Stimulated activated CD4-positive, alpha-beta T cell treated with anti-CD3 and anti-CD28 coated beads, Interleukin-4, amount 100 ng/mL, for 1 hour (primary cell): Measurements from ENCODE around the gene TUBA3D.
"Not testable (repeated sequence)": the region's sequence is repeated elsewhere in the genome, so short reads cannot be mapped to it uniquely, and the experiment has no call there.

Experiments used
- DNase-seq: peaks from one replicate; pipeline ENCODE4 v3.0.0-alpha.2; 2020

The TUBA3D gene

DNA sequence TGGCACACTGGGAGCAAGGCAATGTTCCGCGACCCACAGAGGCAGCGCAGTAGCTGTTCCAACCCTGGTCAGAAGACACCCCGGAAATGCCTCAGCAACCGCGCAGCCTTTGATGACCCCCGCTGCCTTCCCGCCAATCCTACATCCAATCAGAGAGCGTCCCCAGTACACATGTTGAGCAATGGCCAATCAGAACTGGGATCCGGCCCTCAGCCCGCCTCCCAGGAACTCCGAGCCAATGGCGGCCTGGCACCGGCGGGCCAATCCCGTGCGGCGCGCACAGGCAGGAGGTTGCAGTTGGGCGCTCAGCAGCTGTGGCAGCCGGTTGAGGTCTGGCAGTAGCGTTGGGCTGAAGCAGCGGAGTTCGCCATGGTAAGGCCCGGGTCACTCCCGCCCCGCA, at the start of gene TUBA3D:
Gene TUBA3D, plus strand, starts transcription at position 289 of the 400 bp plus-strand sequence. Its CDS starts 81 bp downstream, at position 370.
- DNase-seq: no peak

DNA sequence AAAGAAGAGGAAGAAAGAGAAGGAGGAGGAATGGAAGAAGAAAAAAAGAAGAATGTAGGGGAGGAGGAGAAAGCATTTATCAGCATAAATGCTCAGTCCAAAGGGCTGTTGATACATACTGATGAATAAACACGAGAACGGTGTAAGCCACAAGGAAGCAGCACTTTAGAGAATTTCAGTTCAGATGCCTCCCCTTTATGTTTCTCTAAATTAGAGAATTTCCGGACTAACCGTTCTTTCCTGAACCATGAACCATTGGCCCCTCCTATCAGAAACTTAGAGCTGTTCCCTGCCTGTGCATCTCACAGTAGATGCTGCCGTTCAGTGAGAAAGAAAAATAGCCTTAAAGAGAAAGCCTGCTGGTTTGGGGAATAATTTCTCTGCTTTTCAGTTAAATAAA, 49.2 kb upstream of the TUBA3D start:
- DNase-seq: no peak

DNA sequence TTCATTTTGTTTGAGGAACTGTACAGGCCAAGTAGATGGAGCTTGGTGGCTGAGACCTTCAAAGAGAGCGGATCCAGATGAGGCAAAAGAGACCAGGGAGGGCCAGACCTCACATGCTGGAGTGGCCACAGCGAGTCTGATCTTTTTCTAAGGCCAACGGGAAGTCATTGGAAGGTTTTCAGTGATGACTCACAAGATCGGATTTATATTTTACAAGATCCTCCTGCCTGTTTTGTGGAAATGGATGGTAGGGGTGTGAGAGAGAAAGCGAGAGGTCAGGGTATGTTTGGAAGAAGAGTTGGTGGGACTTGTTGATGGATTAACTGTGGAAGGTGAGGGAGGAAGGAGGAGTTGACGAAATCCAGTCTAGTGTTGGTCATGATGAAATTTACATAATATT, 44.6 kb upstream of the TUBA3D start:
- no peak for DNase-seq

DNA sequence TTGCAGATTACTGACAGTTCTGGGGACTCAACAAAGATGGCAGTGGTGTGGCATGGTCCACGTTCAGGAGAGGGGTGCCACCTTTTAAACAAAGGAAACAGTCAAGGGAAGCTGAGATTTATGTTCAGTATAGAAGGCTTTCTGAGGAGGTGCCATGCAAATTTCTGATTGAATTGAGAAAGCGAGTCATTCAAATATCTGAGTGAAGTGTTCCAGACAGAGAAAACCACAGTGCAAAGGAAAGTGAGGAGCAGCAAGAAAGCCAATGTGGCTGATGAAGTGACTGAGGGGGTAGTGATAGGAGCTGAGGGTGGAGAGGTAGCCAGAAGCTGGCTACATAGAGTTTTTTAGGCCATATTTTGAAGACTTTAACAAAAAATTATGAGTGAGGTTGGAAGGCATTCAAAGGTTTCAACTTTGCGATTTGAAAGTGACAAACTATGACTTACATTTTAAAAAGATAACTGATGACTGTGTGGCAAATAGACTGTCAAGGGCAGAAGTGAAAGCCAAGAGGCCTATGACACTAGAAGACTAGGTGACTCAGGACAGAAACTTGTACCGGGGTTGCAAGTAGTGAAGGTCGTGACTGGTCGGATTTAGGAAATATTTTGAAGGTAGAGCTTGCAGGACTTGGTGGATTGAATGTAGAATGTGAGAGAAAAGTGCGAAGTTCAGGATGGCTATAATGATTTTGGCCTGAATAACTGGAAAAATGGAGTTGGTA, 35.0 kb upstream of the TUBA3D start:
- not testable (repeated sequence) for DNase-seq

DNA sequence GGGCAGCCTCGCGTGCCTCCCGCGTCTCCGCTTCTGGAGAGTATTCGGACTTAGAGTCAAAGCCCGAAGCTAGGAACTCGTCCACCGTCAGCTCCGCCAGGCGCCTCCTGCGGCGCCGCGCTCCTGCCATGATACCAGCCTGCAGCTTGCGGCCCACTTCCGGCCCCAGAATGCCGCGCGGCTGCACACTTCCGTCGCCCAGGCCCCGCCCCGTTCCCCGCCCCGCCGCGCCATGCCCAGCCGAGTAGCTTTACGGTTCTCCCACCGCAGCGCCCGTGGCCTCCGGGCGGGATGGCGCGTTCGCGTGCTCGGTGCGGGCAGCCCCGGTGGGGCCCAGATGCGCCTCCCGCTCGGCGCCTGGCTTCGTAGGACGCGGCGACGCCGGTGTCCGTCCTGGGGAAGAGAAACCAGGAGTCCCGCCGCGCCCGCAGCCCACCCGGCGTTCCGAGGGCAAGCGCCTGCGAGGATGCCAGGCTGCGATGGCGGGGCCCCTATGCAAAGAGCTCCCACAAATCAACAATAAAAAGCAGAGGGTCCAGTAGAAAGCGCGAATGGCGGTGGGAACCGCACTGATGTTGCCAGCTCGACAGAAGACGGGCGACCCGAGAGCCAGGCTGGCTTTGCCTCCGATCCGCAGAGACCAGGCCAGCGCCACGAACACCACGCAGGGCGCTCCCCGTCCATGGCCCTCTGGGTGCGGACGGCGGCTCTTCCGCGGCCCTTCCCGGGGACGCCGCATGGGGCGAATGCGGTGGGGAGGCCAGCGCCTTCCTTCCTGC, 31.0 kb upstream of the TUBA3D start:
- DNase-seq: not testable (repeated sequence)

DNA sequence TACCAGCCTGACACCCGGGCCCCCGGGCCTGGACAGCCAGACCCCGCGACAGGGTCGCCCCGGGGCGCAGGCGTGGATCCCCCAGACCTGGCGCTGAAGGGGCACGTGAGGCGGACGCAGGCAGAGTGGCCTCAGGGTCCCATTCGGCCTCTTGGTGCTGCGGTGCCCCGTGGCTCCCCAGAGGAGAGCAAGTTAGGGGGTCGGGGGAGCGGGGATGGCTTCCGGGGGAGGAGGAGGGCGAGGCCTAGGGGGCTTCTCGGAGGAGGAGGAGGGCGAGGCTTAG, 30.5 kb upstream of the TUBA3D start:
- not testable (repeated sequence) for DNase-seq

DNA sequence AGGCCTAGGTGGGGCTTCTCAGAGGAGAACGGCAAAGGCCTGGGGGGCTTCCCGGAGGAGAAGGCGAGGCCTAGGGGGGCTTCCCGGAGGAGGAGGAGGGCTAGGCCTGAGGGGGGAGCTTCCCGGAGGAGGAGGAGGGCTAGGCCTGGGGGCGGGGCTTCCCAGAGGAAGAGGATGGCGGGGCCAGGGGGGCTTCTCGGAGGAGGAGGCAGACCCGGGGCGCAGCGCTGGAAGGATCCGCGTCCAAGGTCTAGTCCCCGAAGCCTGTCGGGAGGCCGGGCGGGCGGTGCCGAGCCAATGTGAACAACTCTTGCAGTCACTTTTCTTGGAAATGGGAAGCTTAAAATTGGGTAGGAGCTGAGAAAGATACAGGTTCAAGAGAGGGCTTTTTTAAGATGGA, 30.0 kb upstream of the TUBA3D start:
- DNase-seq: no peak

DNA sequence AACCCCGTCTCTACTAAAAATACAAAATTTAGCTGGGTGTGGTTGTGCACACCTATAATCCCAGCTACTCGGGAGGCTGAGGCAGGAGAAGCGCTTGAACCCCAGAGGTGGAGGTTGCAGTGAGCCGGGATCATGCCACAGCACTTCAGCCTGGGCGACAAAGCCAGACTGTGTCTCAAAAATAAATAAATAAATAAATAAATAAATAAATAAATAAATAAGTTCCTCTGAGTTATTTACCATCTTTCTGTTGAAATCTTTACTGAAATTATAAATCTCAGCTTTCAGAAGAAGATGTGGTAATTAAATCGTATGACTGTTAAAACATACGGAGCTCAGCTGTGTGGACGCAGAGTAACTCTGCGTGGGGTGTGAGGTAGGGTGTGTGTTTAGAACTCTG, 27.9 kb upstream of the TUBA3D start:
- not testable (repeated sequence) for DNase-seq

DNA sequence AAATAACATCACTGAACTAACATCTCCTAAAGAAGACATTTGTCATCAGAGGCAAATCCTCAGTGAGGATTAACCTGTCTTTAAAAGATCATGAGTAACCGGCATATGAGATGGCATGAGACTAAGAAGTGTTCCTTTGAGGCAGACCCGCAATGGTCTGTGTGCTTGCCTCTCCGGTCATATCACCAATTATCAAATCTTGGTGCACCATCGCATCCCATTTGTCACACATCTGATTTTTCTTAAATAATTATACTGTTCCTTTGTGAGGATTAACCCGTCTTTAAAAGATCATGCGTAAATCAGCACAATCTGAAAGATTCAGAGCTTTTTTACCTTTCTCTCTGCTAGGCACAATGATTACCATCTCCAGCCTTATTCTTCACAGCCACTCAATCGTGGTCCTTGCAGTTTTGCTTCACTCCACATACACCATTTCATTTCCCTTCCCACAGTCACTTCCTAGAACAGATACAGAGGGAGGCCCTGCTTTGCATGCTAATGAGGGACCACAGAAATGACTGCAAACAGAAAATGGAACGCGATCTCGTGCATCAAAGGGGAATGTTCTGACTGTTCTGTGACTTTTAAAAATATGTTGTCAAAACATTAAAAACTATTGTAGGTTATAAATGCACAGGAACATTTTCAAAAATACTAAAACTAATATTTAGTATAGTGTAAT, 24.5 kb upstream of the TUBA3D start:
- DNase-seq: not testable (repeated sequence)

DNA sequence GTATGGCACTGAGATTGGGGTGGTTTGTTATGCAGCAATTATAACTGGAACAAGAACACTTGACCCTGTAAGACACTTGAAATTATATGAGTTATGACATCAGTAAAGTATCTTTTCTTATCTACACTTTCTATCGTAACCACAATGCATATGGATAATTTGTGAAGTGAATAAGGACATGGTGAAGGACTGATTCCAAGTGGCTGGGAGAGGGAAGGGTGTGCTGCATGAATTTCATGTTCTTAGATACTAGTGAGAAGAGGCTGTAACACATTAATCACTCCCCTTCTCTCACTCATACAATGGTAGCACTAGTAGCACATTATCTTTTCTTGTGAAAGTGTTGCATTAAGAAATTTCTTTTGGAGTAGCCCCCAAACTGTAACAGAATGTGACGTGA, 21.0 kb upstream of the TUBA3D start:
- DNase-seq: not testable (repeated sequence)

DNA sequence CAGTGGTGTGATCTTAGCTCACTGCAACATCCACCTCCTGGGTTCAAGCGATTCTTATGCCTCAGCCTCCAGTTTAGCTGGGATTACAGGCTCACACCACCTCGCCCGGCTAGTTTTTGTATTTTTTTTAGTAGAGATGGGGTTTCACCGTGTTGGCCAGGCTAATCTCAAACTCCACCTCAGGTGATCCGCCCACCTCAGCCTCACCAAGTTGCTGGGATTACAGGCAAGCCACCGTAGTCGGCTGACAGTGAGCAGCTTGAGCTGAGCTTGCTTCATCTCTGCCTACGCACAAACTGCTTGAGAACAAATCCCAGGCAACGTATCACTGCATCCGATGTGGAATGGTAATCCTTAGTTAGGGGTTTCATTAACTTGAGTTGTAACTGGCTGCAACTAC, 8.2 kb upstream of the TUBA3D start:
- DNase-seq: not testable (repeated sequence)

DNA sequence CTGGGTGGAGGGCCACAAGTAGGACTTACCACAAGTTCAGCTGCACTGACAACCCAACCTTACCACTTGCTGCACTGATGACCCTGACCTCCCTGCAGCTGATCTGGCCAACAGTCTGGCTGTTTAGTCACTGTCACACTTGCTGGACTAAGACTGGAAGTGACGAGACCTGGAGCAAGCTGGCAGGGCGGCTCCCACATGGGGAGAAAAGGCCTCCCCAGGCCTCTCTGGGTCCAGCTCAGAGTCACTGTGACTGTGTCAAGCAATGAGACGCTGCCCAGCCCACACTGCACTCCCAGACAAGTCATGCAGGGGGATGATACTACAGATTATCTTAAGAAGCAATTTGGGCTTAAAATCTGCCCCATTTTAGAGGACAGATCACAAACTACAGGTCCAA, 5.0 kb upstream of the TUBA3D start:
- DNase-seq: not testable (repeated sequence)

DNA sequence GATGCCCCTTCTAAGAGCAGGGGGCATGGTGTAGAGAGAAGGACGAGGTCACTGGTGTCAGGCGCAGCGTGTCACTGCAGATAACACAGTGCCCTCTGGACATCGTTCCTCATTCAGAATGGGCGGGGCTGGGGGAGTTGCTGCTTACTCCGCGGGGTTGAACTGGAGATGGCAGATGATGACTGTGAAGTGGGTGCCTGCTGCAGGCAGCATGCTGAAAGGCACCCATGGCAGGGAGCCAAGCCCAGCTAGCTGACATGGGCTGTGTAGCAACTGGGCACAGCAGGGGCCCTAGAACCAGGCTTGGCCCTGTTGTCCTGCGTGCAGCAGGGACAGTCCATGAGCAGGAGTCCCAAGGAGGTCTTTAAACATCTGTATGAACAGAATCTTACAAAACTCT, 4.3 kb upstream of the TUBA3D start:
- not testable (repeated sequence) for DNase-seq

DNA sequence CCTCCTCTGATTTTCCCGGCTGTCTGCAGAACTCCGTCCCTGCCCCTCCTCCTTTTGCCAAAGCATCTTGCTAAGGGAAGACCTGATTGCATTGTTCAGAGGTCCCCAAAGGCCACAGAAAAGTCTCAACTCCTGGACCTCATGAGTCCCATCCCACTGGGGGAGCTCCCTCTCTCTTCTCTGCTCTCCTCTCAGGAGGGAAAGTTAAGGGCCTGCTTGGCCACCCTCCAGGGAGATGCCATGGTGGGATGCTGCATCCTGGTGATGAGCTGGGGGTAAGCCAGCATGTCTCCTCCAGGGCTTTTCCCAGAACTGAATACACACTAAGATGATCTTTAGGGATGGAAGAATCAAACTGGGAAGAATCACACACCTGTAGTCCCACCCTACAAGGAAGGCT, 2.7 kb upstream of the TUBA3D start:
- DNase-seq: not testable (repeated sequence)

DNA sequence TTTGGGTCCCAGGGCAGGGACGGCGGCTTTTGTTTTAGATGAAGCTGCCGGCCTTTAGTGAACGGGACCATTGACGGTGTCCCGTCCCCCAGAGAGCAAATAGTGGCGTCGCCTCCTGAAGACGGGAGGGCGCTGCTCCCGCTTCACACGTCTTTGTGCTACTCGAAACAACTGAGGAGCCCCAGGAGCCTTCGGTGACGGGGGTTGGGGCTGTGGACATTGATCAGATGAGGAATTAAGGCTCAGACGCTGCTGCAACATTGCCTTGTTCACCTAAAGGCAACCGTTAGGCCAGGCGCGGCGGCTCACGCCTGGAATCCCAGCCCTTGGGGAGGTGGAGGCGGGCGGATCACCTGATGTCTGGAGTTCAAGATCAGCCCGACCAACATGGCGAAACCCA, 444 bp downstream of the TUBA3D start:
- not testable (repeated sequence) for DNase-seq

DNA sequence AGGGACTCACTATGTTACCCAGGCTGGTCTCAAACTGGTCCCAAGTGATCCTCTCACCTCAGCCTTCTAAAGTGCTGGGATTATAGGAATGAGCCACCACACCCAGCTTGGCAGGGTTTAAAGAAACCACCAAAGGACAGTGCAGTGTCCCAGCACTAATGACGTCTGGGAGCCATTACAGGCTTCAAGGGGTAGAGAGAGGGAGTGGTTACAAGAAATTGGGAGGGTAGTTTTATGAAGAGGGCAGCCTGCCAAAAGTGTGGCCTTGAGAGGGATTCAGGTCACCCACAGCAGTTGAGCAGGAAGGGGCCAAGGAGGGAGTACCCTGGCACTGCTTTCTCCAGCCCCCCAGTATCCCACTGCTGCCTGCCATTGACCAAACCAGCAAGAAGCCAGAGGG, 1.3 kb downstream of the TUBA3D start:
- DNase-seq: not testable (repeated sequence)

DNA sequence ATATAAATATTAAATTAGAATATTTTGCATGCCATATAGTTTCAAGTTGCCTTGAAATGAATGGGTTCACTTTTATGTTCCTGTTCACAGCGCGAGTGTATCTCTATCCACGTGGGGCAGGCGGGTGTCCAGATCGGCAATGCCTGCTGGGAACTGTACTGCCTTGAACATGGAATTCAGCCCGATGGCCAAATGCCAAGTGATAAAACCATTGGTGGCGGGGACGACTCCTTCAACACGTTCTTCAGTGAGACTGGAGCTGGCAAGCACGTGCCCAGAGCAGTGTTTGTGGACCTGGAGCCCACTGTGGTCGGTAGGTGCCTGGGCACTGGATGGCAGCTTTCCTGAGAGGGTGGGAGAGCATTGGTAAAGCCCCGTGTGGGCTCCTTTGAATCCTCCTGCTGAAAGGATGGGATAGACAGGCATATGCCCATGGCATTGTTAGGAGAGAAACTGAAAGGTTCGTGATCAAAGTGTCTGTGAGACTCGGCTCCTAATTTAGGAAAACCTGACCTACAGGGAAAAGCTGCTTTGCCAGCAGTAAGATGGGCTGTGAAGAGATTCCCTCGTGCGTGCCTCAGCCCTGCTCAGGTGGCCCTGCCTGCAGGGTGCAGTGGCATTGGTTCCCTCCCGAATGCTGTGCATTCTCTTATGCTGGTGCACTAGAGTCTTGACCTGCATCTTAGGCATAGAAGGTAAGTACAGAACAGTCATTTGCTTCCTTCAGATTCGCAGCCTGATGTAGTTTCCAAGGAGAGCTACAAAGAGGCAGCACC, 2.3 kb downstream of the TUBA3D start:
- DNase-seq: not testable (repeated sequence)

DNA sequence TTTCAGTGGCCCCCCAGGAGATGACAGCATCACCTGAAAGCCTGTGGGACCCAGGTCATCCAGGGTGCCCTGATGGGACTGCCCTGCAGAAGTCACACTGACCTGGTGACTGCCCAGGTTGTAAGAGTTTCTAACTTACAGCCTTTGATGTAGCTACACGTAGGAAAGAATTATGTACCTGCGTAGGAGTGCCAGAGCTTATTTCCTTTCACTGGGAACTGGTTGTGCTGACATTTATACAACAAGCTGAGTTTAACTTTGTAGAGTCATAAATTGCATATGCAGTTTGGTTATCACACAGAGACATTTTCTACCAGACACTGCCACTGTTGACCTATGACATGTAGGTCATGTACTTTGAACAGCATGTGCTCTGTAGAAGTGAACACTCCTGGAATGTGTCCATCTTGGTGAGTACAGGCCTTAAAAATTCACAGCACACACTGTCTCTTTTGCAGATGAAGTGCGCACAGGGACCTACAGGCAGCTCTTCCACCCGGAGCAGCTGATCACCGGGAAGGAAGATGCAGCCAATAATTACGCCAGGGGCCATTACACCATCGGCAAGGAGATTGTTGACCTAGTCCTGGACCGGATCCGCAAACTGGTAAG, 3.0 kb downstream of the TUBA3D start:
- not testable (repeated sequence) for DNase-seq

DNA sequence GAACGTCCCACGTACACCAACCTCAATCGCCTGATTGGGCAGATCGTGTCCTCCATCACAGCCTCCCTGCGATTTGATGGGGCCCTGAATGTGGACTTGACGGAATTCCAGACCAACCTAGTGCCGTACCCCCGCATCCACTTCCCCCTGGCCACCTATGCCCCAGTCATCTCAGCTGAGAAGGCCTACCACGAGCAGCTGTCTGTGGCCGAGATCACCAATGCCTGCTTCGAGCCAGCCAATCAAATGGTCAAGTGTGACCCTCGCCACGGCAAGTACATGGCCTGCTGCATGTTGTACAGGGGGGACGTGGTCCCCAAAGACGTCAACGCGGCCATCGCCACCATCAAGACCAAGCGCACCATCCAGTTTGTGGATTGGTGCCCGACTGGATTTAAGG, 4.4 kb downstream of the TUBA3D start:
- not testable (repeated sequence) for DNase-seq

DNA sequence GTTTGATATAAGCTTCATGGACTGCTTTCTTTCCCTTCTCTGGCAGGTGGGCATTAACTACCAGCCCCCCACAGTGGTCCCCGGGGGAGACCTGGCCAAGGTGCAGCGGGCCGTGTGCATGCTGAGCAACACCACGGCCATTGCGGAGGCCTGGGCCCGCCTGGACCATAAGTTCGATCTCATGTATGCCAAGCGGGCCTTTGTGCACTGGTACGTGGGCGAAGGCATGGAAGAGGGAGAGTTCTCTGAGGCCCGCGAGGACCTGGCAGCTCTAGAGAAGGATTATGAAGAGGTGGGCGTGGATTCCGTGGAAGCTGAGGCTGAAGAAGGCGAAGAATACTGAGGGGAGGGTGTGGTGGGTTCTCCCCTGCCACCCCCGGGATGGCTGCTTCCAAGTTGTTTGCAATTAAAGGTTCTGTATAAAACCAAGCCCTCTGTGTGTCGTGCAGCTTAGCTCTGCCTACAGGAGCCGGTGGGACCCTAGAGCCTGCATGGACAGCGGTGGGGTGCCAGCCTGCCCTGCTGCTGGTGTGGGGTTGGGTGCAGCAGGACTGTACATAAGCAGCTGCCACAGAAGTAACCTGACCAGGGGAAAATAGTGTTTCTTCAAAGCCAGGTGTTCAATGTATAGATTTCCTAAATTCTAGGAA, 6.7 kb downstream of the TUBA3D start:
- not testable (repeated sequence) for DNase-seq

DNA sequence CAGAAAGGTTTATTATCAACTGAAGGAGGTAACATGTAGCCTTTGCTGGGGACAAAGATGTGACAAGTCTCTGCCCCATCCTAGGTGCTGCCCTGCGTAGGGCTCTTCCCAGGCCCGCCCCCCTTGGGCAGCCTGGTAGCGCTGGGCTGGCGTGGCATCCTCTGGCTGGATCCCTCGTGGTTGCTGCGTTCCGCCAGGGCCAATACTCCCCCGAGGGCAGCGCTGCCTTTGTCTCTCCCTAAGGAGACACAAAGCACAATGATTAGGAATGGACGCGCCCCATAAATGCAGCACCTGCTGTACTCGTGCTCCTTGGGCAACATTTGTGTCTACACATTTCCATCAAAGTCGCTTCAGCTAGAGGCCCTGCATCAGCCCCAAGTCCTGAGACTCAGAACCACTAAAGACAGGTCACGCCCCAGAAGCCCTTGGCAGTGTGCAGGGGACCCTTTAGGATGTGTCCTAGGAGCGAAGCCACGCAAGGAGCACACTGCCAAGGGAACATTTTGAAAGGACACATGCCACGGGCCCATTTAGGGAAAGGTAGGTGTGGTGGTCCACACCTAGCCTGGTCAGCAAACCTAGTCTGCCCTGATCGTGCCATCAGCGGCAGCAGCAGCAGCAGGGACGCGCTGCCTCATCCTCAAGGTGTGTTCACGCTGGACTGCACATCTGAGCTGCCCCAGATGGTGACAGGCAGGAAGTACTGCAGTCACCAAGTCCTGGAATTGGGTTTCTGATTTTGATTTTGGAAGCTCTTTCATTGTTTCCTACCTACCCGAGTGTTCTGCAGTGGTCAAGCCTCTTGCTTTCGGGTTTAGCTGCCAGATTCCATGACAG, 8.3 kb downstream of the TUBA3D start:
- DNase-seq: not testable (repeated sequence)
